SKM-1 treated with dmso at 0.1 percent for 144 hours (cell line): ENCODE data around the gene EVI5L.
"Not testable (repeated sequence)": the region's sequence is repeated elsewhere in the genome, so short reads cannot be mapped to it uniquely, and the experiment has no call there.

Experiments used
- DNase-seq: peaks from one replicate; lab custom pipeline; 2025; ENCODE audit not compliant: unreplicated experiment; lab: John Stamatoyannopoulos, UW

Gene EVI5L

GRCh38 chr19:7829561-7830271 is at the start of gene EVI5L:
EVI5L (plus strand) TSS chr19:7830218; CDS start chr19:7846543, 16,325 bp downstream.
- DNase-seq = peak; percentile 100

DNA sequence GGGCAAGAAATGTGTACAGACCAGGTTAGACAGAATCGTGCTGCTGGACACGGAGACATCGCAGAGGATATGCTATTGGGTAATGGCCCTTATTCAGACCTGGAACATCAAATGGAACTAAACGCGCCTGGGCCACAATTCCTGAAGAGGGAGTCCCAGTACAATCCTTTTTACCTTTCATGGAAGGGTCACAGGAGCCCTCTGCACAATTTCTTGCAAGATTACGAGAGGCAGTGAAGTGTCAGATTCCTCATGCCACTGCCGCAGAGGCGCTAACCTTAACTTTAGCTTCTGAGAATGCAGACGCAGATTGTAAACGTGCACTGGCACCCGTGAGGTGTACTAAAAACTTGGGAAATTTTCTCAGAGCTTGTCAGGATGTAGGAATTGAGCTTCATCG is 48.9 kb upstream of the EVI5L start:
- DNase-seq = no peak

- DNase-seq = peak; percentile 49
These were observed 46.0 kb upstream of the EVI5L start for GRCh38 chr19:7783991-7784423.

DNA sequence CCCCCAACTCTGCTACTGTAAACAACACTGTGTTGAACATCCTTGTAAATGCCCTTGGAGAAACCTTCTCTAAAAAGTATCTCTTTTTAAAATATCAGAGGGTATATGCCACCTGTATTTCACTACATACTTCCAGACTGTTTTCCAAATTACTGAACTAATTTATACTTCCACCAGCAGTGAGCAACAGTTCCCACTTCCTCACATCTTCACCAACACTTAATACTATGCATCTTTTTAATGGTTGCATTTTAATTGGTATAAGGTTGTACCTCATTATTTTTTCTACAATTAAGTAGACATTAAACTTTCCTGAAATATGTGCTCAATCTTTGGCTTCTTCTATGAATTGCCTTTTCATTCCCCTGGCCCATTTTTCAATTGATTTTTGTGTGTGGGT is 45.2 kb upstream of the EVI5L start:
- DNase-seq = no peak

GRCh38 chr19:7787141-7787540 is 42.9 kb upstream of the EVI5L start:
- DNase-seq = no peak

DNA sequence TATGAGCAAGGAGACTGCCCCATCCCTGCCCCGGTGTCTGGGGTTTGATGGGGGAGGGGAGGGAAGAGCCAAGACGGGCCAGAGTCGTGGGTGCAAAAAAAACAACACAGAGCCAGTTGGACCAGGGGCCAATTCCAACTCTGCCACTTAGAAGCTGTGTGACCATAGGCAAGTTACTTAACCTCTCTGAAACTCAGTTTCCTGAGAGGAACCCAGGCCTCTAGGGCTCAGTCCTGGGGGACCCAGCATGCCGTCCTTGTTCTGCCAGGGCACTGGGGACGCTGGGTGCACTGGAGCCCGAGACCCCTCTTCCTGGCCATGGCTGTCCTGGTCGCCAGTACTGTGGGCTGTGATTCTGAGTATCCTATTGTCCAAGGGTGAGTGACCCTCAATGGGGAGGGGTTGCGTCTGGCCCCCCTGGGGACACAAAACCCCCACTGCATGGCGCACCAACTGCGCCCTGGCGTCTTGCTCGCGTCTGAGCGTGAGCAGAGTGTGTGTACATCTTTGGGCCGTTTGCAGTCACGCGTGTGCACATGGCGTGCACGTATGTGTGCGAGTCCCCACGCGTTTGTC is 42.3 kb upstream of the EVI5L start:
- no peak for DNase-seq

GRCh38 chr19:7788178-7788932 is 41.7 kb upstream of the EVI5L start:
- DNase-seq = no peak

DNA sequence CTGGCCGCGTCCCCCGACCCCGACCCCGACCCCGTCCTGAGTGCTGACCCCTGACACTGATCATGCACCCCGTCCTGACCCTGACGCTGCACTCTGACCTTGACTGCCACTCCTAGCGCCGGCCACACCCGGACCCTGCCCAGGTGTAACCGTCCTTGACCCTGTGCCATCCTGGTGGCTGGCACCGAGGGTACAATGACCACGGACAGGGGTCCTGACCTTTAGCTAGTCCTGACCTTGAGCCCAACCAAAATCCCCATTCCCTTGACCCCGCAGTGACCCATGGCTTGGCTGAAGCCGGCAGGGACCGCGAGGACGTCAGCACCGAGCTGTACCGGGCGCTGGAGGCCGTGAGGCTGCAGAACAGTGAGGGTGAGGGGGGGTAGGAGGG is 41.1 kb upstream of the EVI5L start:
- DNase-seq = no peak

DNA sequence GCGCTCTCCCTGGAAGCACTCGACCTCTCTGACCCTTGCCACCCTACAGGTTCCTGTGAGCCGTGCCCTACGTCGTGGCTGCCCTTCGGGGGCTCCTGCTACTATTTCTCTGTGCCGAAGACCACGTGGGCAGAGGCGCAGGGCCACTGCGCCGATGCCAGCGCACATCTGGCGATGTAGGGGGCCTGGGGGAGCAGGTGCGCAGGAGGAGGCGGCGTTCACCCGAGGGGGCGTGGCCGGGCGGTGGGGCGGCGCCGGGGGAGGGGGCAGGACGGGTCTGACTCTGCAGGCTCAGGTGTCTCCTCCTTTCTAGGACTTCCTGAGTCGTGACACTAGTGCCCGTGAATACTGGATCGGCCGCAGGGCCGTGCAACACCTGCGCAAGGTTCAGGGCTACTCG is 40.6 kb upstream of the EVI5L start:
- no peak for DNase-seq

- no peak for DNase-seq
These were observed 39.6 kb upstream of the EVI5L start for GRCh38 chr19:7790416-7790815.

DNA sequence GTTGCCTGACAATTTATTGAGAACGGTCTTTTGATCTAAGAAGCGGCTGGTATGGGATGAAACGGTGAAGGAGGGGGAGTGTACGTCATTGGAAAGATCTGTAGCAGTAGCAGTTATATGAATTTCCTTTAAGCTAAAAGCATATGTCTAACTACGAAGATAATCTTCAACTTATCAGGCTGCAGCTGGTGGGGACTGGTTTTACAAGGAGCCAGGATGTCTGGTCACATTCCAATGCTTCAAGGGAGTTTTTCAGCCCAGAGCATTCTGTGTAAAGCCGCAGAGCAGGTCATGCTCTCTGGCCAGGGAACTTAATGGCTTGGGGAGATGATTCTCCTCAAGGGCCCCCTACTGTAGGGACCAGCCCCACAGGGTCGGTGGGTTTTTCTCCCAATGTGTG is 37.7 kb upstream of the EVI5L start:
- no peak for DNase-seq

GRCh38 chr19:7792701-7793100 is 37.3 kb upstream of the EVI5L start:
- DNase-seq = not testable (repeated sequence)

GRCh38 chr19:7793493-7793892 is 36.5 kb upstream of the EVI5L start:
- no peak for DNase-seq

DNA sequence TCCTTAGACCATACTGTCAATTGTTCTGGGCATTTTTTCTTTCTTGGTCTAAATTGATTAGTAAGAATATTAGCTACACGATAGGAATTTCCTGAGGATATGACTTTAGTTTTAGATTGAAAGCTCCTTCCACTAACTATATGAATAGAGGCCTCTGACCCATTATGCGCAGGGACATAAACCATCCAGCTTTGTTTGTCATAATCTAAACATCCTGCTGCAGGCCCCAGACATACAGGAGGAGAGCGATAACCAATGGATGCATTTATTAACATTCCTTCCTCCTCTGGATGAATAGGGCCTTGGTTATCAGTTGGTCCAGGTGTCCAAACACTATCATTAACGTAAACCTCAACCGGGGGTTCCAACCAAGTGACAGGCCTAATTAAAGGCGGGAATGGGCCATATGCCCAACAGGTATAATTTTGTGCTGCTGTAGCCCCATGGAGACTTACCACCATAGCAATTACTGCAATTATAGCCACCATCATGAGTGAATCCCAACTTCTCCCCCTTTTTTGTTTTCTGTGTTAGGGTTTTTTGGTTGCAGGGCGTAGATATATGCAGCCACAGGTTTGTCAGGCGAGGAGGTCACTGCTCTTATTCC is 34.4 kb upstream of the EVI5L start:
- no peak for DNase-seq

- peak; percentile 47 for DNase-seq
These were observed 30.2 kb upstream of the EVI5L start for GRCh38 chr19:7799640-7800355.

- no peak for DNase-seq
These were observed 28.9 kb upstream of the EVI5L start for GRCh38 chr19:7801020-7801570.

GRCh38 chr19:7806234-7806633 is 23.8 kb upstream of the EVI5L start:
- no peak for DNase-seq

DNA sequence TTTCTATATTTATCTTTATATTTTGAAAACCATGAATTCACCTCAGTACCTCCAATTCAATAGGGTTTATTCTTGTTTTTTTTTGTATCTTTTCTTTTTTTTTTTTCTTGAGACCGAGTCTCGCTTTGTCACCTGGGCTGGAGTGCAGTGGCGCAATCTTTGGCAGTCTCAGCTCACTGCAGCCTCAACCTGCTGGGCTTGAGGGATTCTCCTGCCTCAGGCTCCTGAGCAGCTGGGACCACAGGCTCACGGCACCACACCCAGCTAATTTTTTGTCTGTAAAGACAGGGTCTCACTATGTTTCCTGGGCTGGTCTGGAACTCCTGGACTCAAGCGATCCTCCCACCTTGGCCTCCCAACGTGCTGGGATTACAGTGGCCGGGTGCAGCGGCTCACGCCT is 23.1 kb upstream of the EVI5L start:
- no peak for DNase-seq

DNA sequence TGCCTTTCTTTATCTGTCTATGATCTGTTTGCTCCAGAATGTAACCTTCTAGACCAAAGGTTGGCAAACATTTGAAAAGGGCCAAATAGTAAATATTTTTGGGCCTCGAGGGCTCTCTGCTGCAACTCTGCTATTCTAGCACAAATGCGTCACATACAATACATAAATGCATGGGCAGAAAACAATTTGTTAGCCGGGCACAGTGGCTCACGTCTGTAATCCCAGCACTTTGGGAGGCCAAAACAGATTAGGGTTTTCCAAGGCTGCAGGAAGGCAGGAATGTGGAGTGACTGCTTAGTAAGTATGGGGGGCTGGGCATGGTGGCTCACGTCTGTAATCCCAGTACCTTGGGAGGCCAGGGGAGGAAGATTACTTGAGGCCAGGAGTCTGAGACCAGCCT is 21.9 kb upstream of the EVI5L start:
- no peak for DNase-seq

- no peak for DNase-seq
These were observed 18.0 kb upstream of the EVI5L start for GRCh38 chr19:7811989-7812388.

DNA sequence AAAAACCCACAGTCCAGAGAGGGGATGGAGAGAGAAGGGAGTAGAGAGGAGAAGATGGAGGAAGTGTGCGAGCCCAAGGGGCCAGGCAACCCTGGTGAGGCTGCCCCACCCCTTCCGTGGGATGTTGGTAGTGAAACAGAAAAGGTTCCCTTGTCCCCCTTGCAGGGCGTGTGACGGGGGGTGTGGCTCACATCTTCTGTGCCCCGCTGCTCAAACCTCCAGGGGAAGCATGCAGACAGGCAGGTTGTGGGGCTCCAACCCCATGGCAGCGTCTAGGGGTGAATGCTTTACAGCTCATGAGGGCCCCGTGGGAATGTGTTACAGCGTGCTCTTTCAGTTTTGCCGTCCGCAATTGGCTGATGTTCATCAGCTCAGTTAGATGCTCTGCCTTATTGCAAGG is 14.7 kb upstream of the EVI5L start:
- DNase-seq = no peak
